NCI-H82 treated with DMSO at 0.1 percent for 48 hours (cell line): ENCODE data around the gene RIN3.

Experiments used
- DNase-seq: peaks from one replicate; lab custom pipeline; 2025; ENCODE audit not compliant: unreplicated experiment; lab: John Stamatoyannopoulos, UW

Gene RIN3

DNA sequence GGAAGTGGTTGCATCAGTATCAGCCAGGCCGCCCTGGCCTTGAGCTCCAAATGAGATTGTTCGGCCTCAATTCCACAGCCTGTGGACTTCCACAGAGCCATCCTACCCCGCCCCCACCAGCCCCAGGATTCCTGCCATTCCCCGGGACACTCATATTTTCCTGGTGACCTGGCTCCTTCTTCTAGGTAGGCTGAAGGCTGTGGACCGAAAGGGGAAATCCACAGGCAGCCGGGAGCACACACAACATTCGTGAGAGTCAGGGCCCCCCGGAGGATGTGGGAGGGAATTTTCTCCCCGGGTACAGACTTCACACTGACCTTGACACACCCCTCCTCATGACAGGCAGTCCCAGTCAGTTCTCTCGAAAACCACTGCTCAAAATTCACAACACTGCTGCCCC lies 39.9 kb downstream of the RIN3 start:
- no peak for DNase-seq

- DNase-seq = no peak
These were observed 42.0 kb downstream of the RIN3 start for GRCh38 chr14:92555465-92556111.

DNA sequence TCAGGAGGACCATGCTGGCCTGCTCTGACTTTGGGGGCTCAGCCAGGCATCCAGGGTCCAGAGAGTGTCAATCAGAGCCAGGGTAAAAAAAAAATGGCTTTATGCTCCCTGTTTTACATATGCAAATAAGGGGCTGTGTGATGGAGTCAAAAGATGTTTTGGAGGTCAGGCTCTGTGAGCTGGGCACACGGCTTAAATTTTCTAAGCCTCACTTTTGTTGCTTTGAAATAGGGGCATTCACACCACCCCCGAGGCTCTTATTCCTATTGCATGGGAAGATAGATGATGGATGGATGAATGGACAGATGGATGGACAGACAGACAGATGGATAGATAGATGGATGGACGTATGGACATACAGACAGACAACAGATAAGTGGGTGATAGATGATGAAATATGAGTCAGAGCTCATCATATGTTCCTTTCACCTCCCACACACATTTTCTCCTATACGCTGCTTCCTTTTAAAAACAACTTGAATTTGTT lies 42.7 kb downstream of the RIN3 start:
- DNase-seq = no peak

- DNase-seq = no peak
These were observed 43.4 kb downstream of the RIN3 start for GRCh38 chr14:92556863-92557543.

GRCh38 chr14:92557544-92557912 lies 43.9 kb downstream of the RIN3 start:
- no peak for DNase-seq

- no peak for DNase-seq
These were observed 44.7 kb downstream of the RIN3 start for GRCh38 chr14:92558319-92558718.

DNA sequence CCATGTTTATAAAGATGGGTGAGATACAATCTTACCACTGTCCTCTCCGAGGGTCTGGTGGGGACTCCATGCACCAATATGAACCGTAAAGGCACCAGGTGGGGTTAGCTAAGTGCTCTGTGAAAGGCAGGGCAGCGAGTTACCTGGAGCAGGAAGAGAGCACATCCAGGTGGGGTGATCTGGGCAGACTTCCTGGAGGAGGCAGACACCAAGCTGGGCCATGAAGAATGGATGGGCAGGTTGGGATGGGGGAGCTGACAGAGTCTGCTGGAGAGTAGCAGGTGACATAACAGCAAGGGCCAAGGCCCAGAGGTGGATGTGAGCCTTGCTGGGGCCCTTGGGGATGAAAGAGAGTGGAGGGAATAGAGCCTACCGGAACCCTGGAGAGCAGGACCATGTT lies 45.9 kb downstream of the RIN3 start:
- no peak for DNase-seq

DNA sequence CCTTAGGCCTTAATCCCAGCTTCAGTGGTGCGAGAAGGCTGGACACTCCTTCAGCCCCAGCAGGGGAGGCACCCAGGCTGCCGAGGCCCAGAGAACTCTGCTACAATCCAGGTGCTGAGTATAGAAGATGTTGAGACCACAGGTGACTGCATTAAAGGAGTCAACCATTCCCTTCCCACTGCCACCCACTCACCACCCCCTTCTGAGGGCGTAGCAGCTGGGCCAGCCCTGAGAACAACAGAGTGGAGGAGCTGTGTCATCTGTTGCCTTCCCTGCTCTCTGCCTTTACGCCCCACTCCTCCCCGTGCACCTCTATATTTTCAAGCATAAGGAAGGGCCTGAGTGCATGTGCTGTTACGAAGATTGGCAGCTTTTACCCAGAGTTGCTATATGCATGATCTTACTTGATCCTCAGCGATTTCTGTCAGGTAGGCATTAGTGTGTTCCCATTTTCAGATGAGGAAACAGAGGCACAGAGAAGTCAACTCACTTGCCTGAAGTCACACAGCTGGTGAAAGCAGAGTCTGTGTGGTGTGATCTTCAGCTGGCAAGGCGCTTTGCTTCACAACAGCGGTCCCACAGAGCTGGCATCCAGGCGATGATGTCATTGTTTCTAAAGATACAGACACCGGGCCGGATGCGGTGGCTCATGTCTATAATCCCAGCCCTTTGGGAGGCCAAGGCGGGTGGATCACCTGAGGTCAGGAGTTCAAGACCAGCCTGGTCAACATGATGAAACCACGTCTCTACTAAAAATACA lies 46.7 kb downstream of the RIN3 start:
- no peak for DNase-seq

DNA sequence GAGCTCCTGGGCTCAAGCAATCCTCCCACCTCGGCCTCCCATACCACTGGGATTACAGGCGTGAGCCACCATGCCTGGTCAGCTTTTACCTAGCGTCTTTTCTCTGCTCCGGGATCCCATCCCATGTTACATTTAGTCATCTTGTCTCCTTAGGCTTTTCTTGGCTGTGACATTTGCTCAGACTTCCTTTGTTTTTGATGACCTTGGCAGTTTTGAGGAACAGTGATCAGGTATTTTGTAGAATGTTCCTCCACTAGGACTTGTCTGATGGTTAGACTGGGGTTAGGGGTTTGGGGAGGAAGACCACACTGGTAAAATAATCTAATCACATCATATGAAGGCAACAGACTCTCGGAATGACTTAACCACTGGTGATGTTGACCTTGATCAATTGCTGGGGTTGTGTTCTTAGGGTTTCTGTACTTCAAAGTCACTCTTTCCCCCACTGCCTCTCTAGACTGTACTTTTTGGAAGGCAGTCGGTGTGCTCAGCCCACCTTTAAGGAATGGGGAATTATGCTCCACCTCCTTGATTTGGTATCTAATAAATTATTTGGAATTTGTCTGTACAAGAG lies 48.4 kb downstream of the RIN3 start:
- no peak for DNase-seq

DNA sequence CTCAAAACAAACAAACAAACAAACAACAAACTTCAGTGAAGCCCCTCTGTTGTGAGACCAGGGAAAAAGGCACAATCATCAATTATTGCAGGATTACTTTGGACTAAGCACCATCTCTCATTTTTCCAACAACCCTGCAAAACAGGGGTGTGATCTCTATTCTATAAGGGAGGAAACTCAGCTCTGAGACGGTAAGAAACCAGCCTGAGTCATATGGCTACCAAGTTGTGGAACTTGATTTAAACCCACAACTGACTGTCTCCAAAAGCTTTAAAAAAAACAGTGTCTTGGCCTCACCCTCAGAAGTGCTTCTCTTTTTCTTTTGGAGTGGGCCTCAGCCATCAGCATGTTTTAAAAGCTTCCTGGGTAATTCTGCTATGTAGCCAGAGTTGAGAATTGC lies 49.8 kb downstream of the RIN3 start:
- DNase-seq = no peak

- DNase-seq = no peak
These were observed 50.2 kb downstream of the RIN3 start for GRCh38 chr14:92563765-92564285.

GRCh38 chr14:92564344-92565039 lies 50.9 kb downstream of the RIN3 start:
- DNase-seq = peak; percentile 31

- DNase-seq = no peak
These were observed 51.6 kb downstream of the RIN3 start for GRCh38 chr14:92565040-92565717.

DNA sequence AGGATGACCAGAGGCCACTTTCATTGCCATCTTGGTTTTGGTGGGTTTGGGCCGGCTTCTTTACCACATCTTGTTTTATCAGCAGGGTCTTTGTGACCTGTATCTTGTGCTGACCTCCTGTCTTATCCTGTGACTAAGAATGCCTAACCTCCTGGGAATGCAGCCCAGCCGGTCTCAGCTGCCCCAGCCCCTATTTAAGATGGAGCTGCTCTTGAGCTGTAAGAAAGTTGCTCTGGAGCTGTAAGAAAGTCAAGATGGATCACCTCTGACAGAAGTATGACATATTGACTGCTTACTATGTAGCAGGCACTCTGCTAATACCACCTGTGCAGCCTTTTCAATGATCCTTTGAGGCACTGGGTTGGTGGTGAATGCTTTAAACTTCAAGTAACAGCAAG lies 52.1 kb downstream of the RIN3 start:
- no peak for DNase-seq

DNA sequence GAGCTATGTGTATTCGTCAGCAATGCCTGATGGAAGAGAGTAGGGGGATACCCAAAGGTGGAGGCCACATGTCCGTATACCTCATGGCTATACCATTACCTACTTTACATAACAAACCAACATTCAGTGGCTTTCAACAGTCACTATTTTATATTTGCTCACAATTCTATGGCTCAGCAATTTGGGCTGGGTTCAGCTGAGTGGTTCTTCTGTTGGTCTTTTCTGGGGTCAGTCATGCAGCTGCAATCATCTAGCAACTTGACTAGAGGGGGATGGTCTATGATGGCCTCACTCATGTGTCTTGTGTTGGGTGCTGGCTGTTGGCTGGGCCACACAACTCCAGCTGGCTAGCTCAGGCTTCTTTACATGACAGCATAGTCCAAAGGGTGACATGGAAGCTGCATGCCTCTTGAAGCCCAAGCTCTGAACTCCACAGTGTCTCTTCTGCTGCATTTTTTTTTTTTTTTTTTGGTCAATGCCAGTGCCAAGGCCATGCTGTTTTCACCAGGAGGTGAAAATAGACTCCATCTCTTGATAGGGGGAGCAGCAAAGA lies 53.7 kb downstream of the RIN3 start:
- DNase-seq = no peak

- no peak for DNase-seq
These were observed 55.3 kb downstream of the RIN3 start for GRCh38 chr14:92568621-92569479.

- no peak for DNase-seq
These were observed 57.2 kb downstream of the RIN3 start for GRCh38 chr14:92570674-92571262.

- no peak for DNase-seq
These were observed 58.5 kb downstream of the RIN3 start for GRCh38 chr14:92572050-92572449.
